H1 (cell line): ENCODE results near the gene BTN1A1. TPM values are rescaled to one million over a fixed set of nuclear protein-coding genes. Genes with fewer than 3 reads are reported as not detected.
A peak's percentile ranks its signal among the peaks of the same experiment; 100 is the strongest.

Source experiments
- CTCF ChIA-PET: fragments of 300-600 bp; sonication (Branson Sonifier 250); formaldehyde crosslinking; loops from one replicate; lab custom pipeline; 2021; ENCODE audit not compliant: partially characterized antibody; lab: Charles Lee
- POLR2A ChIA-PET: fragments of 300-600 bp; sonication (Branson Sonifier 250); formaldehyde crosslinking; loops from one replicate; lab custom pipeline; 2021; ENCODE audit warnings: inconsistent platforms; ENCODE audit not compliant: partially characterized antibody; lab: Charles Lee
- DNase-seq, 2 experiments: peaks; one replicate each; pipeline versions ENCODE4 v3.0.0 to v3.0.0-alpha.2; 2010 to 2022; ENCODE audit warnings: low spot score in 2 of 2, low read depth in 1 of 2, mixed read lengths in 1 of 2
- FAIRE-seq: peaks from 2 replicates; lab custom pipeline; 2011; peaks lifted over from hg19 to GRCh38; lab: Jason Lieb, UNC
- H2AFZ ChIP-seq: 2 replicates; pipeline ENCODE4 v1.8.1; 2012; ENCODE audit warnings: low read length, inconsistent platforms
- H2AK5ac ChIP-seq: 2 replicates; pipeline ENCODE4 v1.6.1; 2013; ENCODE audit warnings: low read depth, low read length
- H2BK120ac ChIP-seq: replicated peaks from 2 replicates; pipeline ENCODE3; 2013; ENCODE audit warnings: low read depth, low read length, inconsistent platforms
- H2BK12ac ChIP-seq: 2 replicates; pipeline ENCODE4 v1.6.1; 2013; ENCODE audit warnings: low read depth, low read length
- H2BK15ac ChIP-seq: 2 replicates; pipeline ENCODE4 v1.6.1; 2013; ENCODE audit warnings: low read length
- H2BK20ac ChIP-seq: 2 replicates; pipeline ENCODE4 v1.6.1; 2013; ENCODE audit warnings: low read length
- H2BK5ac ChIP-seq: 2 replicates; pipeline ENCODE4 v1.6.1; 2013; ENCODE audit warnings: low read depth, low read length
- H3K14ac ChIP-seq: 2 replicates; pipeline ENCODE4 v1.6.1; 2013; ENCODE audit warnings: inconsistent platforms; ENCODE audit not compliant: insufficient read length
- H3K18ac ChIP-seq: 2 replicates; pipeline ENCODE4 v1.6.1; 2013; ENCODE audit warnings: low read length; ENCODE audit errors: extremely low read depth
- H3K23ac ChIP-seq: 2 replicates; pipeline ENCODE4 v1.6.1; 2013; ENCODE audit warnings: inconsistent platforms; ENCODE audit not compliant: insufficient read length
- H3K23me2 ChIP-seq: 2 replicates; pipeline ENCODE4 v1.6.1; 2013; ENCODE audit warnings: low read depth, low read length
- H3K27ac ChIP-seq: 2 replicates; pipeline ENCODE4 v1.6.1; 2011; ENCODE audit warnings: low read depth, low read length, inconsistent platforms
- H3K27me3 ChIP-seq, 4 experiments: replicated peaks in 1 of 4; 1 replicate in 1 of 4; 2 replicates in 3 of 4; pipeline versions ENCODE4 v1.6.1 to v1.8.1; 2011 to 2013; ENCODE audit warnings: low read length in 3 of 4, mild to moderate bottlenecking in 3 of 4, inconsistent platforms in 2 of 4, mixed read lengths in 2 of 4, moderate library complexity in 1 of 4; ENCODE audit not compliant: control insufficient read depth in 3 of 4, insufficient read depth in 3 of 4; ENCODE audit errors: extremely low read depth in 1 of 4
- H3K36me3 ChIP-seq, 4 experiments: 2 replicates each; pipeline versions ENCODE4 v1.6.1 to v1.8.1; 2011 to 2013; ENCODE audit warnings: mild to moderate bottlenecking in 4 of 4, low read length in 3 of 4, moderate library complexity in 2 of 4, control low read depth in 1 of 4, inconsistent platforms in 1 of 4; ENCODE audit not compliant: insufficient read depth in 4 of 4, control insufficient read depth in 2 of 4
- H3K4ac ChIP-seq: replicated peaks from 2 replicates; pipeline ENCODE3; 2013; ENCODE audit warnings: low read length, low read depth, mixed read lengths, inconsistent platforms; ENCODE audit not compliant: insufficient read length
- H3K4me1 ChIP-seq, 4 experiments: replicated peaks in 1 of 4; 1 replicate in 1 of 4; 2 replicates in 3 of 4; pipeline versions ENCODE4 v1.6.1 to v1.8.1; 2011 to 2013; ENCODE audit warnings: low read length in 3 of 4, inconsistent platforms in 2 of 4, mixed read lengths in 1 of 4; ENCODE audit not compliant: insufficient read depth in 4 of 4, control insufficient read depth in 3 of 4
- H3K4me2 ChIP-seq, 2 experiments: 2 replicates each; pipeline versions ENCODE4 v1.6.1 to v1.8.1; 2011 to 2013; ENCODE audit warnings: low read depth in 2 of 2, low read length in 2 of 2, control low read depth in 1 of 2, inconsistent platforms in 1 of 2, mild to moderate bottlenecking in 1 of 2; ENCODE audit not compliant: insufficient read depth in 1 of 2
- H3K4me3 ChIP-seq, 4 experiments: fragments of 200-600, 300-600 bp in 1 of 4; sonication (generic), shearing (Covaris generic), sonication (Bioruptor Twin) in 1 of 4; 2 replicates each; pipeline versions ENCODE4 v1.5.1 to v1.8.1; 2011 to 2016; ENCODE audit warnings: low read length in 4 of 4, low read depth in 3 of 4, control low read depth in 2 of 4, inconsistent platforms in 2 of 4, mild to moderate bottlenecking in 2 of 4, mixed read lengths in 1 of 4, moderate library complexity in 1 of 4; ENCODE audit not compliant: insufficient read depth in 2 of 4; ENCODE audit errors: extremely low read depth in 1 of 4
- H3K56ac ChIP-seq: replicated peaks from 2 replicates; pipeline ENCODE3; 2013; ENCODE audit warnings: low read depth, mild to moderate bottlenecking, mixed read lengths, low read length, inconsistent platforms; ENCODE audit not compliant: insufficient read length
- H3K79me1 ChIP-seq: 2 replicates; pipeline ENCODE4 v1.6.1; 2013; ENCODE audit warnings: low read depth, low read length, control low read depth
- H3K79me2 ChIP-seq, 2 experiments: 2 replicates each; pipeline versions ENCODE4 v1.6.1 to v1.8.1; 2012 to 2013; ENCODE audit warnings: low read length in 2 of 2, mild to moderate bottlenecking in 2 of 2, inconsistent platforms in 1 of 2; ENCODE audit not compliant: insufficient read depth in 2 of 2, control insufficient read depth in 1 of 2
- H3K9ac ChIP-seq, 4 experiments: replicated peaks in 1 of 4; 1 replicate in 1 of 4; 2 replicates in 3 of 4; pipeline versions ENCODE4 v1.6.1 to v1.8.1; 2011 to 2013; ENCODE audit warnings: low read depth in 3 of 4, low read length in 3 of 4, control low read depth in 2 of 4, mild to moderate bottlenecking in 2 of 4, moderate library complexity in 2 of 4, inconsistent platforms in 1 of 4; ENCODE audit errors: extremely low read depth in 1 of 4
- H3K9me3 ChIP-seq, 2 experiments: 2 replicates each; pipeline versions ENCODE4 v1.6.1 to v1.8.1; 2012 to 2013; ENCODE audit warnings: mild to moderate bottlenecking in 2 of 2, moderate library complexity in 2 of 2, control low read depth in 1 of 2, inconsistent platforms in 1 of 2, low read depth in 1 of 2, low read length in 1 of 2, mixed read lengths in 1 of 2; ENCODE audit not compliant: insufficient read depth in 2 of 2
- H4K20me1 ChIP-seq, 2 experiments: replicated peaks in 1 of 2; 2 replicates each; pipeline versions ENCODE3 to v1.8.1; 2011 to 2013; ENCODE audit warnings: inconsistent platforms in 2 of 2, low read length in 2 of 2, mild to moderate bottlenecking in 1 of 2; ENCODE audit not compliant: insufficient read depth in 2 of 2, control insufficient read depth in 1 of 2
- H4K5ac ChIP-seq: 2 replicates; pipeline ENCODE4 v1.6.1; 2013; ENCODE audit warnings: low read length, low read depth, mixed read lengths, inconsistent platforms; ENCODE audit not compliant: insufficient read length
- H4K8ac ChIP-seq: 2 replicates; pipeline ENCODE4 v1.8.0; 2013; ENCODE audit warnings: mild to moderate bottlenecking, moderate library complexity, low read length, inconsistent platforms; ENCODE audit not compliant: insufficient read depth; ENCODE audit errors: extremely low read depth
- H4K91ac ChIP-seq: replicated peaks from 2 replicates; pipeline ENCODE3; 2013; ENCODE audit warnings: low read length, mixed read lengths, inconsistent platforms; ENCODE audit not compliant: insufficient read length
- EGR1 ChIP-seq: IDR thresholded peaks from 2 replicates; pipeline ENCODE4 v1.6.1; 2011; ENCODE audit warnings: low read depth, low read length, borderline replicate concordance
- SAP30 ChIP-seq: fragments of 300-600 bp; sonication (generic); IDR thresholded peaks from 2 replicates; pipeline ENCODE4 v1.7.1; 2012; ENCODE audit warnings: low read length, moderate library complexity, mild to moderate bottlenecking, inconsistent platforms; ENCODE audit not compliant: insufficient read depth, insufficient replicate concordance
- SIN3A ChIP-seq, 2 experiments: IDR thresholded peaks in 1 of 2; conservative IDR thresholded peaks in 1 of 2; 2 replicates each; pipeline ENCODE4 v1.6.1; 2011 to 2012; ENCODE audit warnings: low read length in 2 of 2, improper control_type of control experiment in 1 of 2, low read depth in 1 of 2, mild to moderate bottlenecking in 1 of 2
- WGBS, 2 experiments: shearing (Covaris generic) in 1 of 2; methylation state at CpG; one replicate each; pipeline versions ENCODE4 v1.1.6 to v1.1.7; 2013 to 2015; ENCODE audit warnings: low lambda C conversion rate in 2 of 2, mixed read lengths in 2 of 2, inconsistent platforms in 1 of 2, low coverage in 1 of 2, missing lambda C conversion rate in 1 of 2; ENCODE audit not compliant: insufficient replicate concordance in 2 of 2, insufficient coverage in 1 of 2, insufficient read length in 1 of 2; ENCODE audit errors: extremely low coverage in 1 of 2, missing lambda C conversion rate in 1 of 2; 5-methylcytosine and 5-hydroxymethylcytosine counted together
- polyA plus RNA-seq, 7 experiments: library from polyadenylated mRNA; depleted of rRNA in 3 of 7; stranded (reverse) in 5 of 7; unstranded in 2 of 7; fragments of >200 nt in 5 of 7; fragments of 200-250 nt in 2 of 7; gene quantifications; 1 replicate in 5 of 7; 2 replicates in 1 of 7; 4 replicates in 1 of 7; pipeline versions ENCODE4 v1.2.1 to v1.2.3, GENCODE V29; 2011 to 2013; ENCODE audit warnings: missing spikeins in 2 of 7, mixed read lengths in 2 of 7
- total RNA-seq: library from RNA; stranded (reverse); fragmentation: NEBNext Ultra II Directional; extraction: Animal tissue kit (Norgen Biotek cat#: 25700); gene quantifications from 2 replicates; pipeline ENCODE4 v1.2.1, GENCODE V29; 2021

BTN1A1 gene
- total and polyA plus RNA-seq, 2 of the 8 experiments (the other 6 are each of a cell fraction or from before 2014, with no cell fraction given) = 0.28 to 0.35 TPM

DNA sequence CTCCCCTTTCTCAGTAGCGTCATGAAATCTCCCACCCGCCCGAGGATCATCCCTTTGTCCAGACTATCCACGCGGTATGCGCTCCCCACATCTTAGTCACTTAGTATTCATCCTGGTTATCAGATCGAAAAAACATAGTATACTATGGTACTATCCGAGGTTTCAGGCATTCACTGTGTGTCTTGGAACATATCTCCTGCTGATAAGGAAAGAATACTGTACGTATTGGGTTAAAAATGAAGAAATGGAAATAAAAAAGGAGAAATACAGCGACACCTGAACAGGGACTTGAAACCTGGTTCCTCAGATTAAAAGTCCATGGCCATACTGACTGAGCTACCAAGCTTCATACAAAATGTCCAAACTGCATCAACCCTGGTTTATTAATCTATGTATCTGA is 52.1 kb downstream of the BTN1A1 start:
- H3K18ac ChIP-seq = no peak overlapping the region
- no peak overlapping the region for H3K9ac ChIP-seq
- H2BK20ac ChIP-seq = no peak overlapping the region
- no peaks in the 10 kb centered on the region for H4K20me1 ChIP-seq
- no peak overlapping the region for H2BK15ac ChIP-seq
- no peaks in the 10 kb centered on the region for H3K27me3 ChIP-seq
- H3K4ac ChIP-seq = no peak overlapping the region
- no peak overlapping the region for H4K5ac ChIP-seq
- no peak for FAIRE-seq
- no peak overlapping the region for H3K14ac ChIP-seq
- H3K4me2 ChIP-seq = peak overlapping the region; percentile 77 to 80; a peak in 2 of 4 replicates
- WGBS, 2 experiments = 93% methylated on average over 10 of the region's 10 CpGs; no CpG with 5 or more reads in 1 of the 2 experiments
- no peak overlapping the region for H2AK5ac ChIP-seq
- no peaks in the 10 kb centered on the region; a peak in 2 of 7 replicates for H3K4me1 ChIP-seq
- no peak overlapping the region for H3K23ac ChIP-seq
- no peak overlapping the region for H2BK120ac ChIP-seq
- H3K9me3 ChIP-seq = no peaks in the 10 kb centered on the region
- no peak overlapping the region for H2BK5ac ChIP-seq
- peak overlapping the region in 2 of 4 experiments; percentile 80 to 96; a peak in 3 of 8 replicates for H3K4me3 ChIP-seq
- no peaks in the 10 kb centered on the region for H3K36me3 ChIP-seq
- H3K79me1 ChIP-seq = no peaks in the 10 kb centered on the region
- H2AFZ ChIP-seq = no peak overlapping the region
- CTCF ChIA-PET = interaction anchor here (2.0 to 2.1 kb wide), 2 partner anchors 10 to 43 kb away, joined by 6 to 8 read pairs; no protein-coding TSS in a partner anchor
- no peak overlapping the region for H3K27ac ChIP-seq
- H3K79me2 ChIP-seq = no peaks in the 10 kb centered on the region
- no peak overlapping the region for H4K91ac ChIP-seq
- no peak overlapping the region for H2BK12ac ChIP-seq
- H3K56ac ChIP-seq = no peak overlapping the region
- DNase-seq = peak in 1 of 2 experiments; percentile 32
- TF ChIP-seq SAP30 = no peak
- no peak for TF ChIP-seq SIN3A (conservative IDR thresholded peaks at IDR 0.05 in 1 of 2, IDR thresholded peaks at IDR 0.05 in 1 of 2; ENCODE audit: low read depth in 1 of 2, low read length in 2 of 2)
- no peak for TF ChIP-seq EGR1
- H3K23me2 ChIP-seq = peaks cover 17% of the 10 kb centered on the region
- no peak overlapping the region for H4K8ac ChIP-seq
- POLR2A ChIA-PET = interaction anchor here (2.5 to 3.8 kb wide), 2 partner anchors 15 to 19 kb away, joined by 12 to 40 read pairs; partner anchors contain the start of gene HMGN4
